Epithelial cell of proximal tubule (primary cell): ENCODE measurements around the gene ZNF410. TPM values are rescaled to one million over a fixed set of nuclear protein-coding genes. Genes with fewer than 3 reads are reported as not detected.
"Not testable (repeated sequence)": the region's sequence is repeated elsewhere in the genome, so short reads cannot be mapped to it uniquely, and the experiment has no call there.

ENCODE experiments used
- DNase-seq: peaks from one replicate; pipeline ENCODE4 v3.0.0-alpha.2; 2011; ENCODE audit warnings: low read depth
- H3K4me3 ChIP-seq: 2 replicates; pipeline ENCODE4 v1.5.1; 2011; ENCODE audit warnings: low read depth, mild to moderate bottlenecking, low read length
- CTCF ChIP-seq: conservative IDR thresholded peaks from 2 replicates; pipeline ENCODE4 v1.5.1; 2012; ENCODE audit warnings: low read depth, mild to moderate bottlenecking, low read length
- total RNA-seq: library from RNA; depleted of rRNA; stranded (reverse); fragments of >200 nt; gene quantifications from 2 replicates; pipeline ENCODE4 v1.2.3, GENCODE V29; 2015

Gene ZNF410
- total RNA-seq = 43.8 and 52.9 TPM in 2 replicates

GRCh38 chr14:73886449-73887317, at the start of gene ZNF410:
Gene ZNF410, plus strand, starts transcription at chr14:73886859. Its CDS starts 5,317 bp downstream, at chr14:73892176.
- peak within 1 kb of the TSS; percentile 92 for H3K4me3 ChIP-seq
- peak; percentile 69 for DNase-seq
- no peak for TF ChIP-seq CTCF

GRCh38 chr14:73838293-73839034, 48.2 kb upstream of the ZNF410 start:
- not testable (repeated sequence) for DNase-seq

GRCh38 chr14:73842201-73842600, 44.5 kb upstream of the ZNF410 start:
- no peak for TF ChIP-seq CTCF
- no peak for DNase-seq
- H3K4me3 ChIP-seq = no peak overlapping the region

More at GRCh38 chr14:73838293-73839034, 48.2 kb upstream of the ZNF410 start:
- H3K4me3 ChIP-seq = not testable (repeated sequence)

GRCh38 chr14:73842851-73843250, 43.8 kb upstream of the ZNF410 start:
- DNase-seq = no peak
- no peak overlapping the region for H3K4me3 ChIP-seq
- TF ChIP-seq CTCF = no peak

GRCh38 chr14:73843296-73843695, 43.4 kb upstream of the ZNF410 start:
- no peak for TF ChIP-seq CTCF
- DNase-seq = no peak
- no peak overlapping the region for H3K4me3 ChIP-seq

- DNase-seq = no peak
- TF ChIP-seq CTCF = no peak
- no peak overlapping the region for H3K4me3 ChIP-seq
Observed at GRCh38 chr14:73846947-73847346, 39.7 kb upstream of the ZNF410 start.

- no peak for TF ChIP-seq CTCF
- peak; percentile 86 for DNase-seq
- H3K4me3 ChIP-seq = peak overlapping the region; percentile 69
Observed at GRCh38 chr14:73851000-73851399, 35.7 kb upstream of the ZNF410 start.
